Umbilical cord (tissue), 2 donors: ENCODE results near the gene PEA15. TPM values are rescaled to one million over a fixed set of nuclear protein-coding genes. Genes with fewer than 3 reads are reported as not detected.

Experiments
- DNase-seq: peaks from one replicate; pipeline ENCODE4 v3.0.0-alpha.2; 2015; ENCODE audit warnings: low spot score
- total RNA-seq: library from RNA; depleted of rRNA; stranded (reverse); fragments of >200 nt; gene quantifications from one replicate; pipeline ENCODE4 v1.2.3, GENCODE V29; 2014; ENCODE audit warnings: low replicate concordance; ENCODE audit not compliant: insufficient read depth

Gene PEA15
- total RNA-seq, 1 donor from 2014 or later, result 55.6 TPM

DNA sequence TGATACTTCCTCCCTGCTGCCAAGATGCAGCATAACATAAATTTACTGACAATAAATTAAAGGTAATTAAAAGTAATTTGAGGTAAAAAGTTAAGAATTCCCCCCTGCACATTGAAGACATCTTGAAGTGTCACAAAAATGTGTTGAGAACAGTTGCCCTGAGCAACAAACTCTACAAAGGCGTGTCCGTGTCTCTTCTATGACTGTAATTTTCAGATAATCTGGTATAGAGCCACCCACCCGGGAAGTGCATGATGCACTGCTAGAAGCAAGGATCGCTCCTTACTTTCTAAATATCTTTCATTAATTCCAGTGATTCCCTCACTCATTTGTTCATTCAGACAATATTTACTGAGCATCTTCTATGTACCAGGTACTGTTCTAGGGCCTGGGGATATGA lies 25.8 kb upstream of the PEA15 start:
- no peak for DNase-seq

GRCh38 chr1:160186246-160186645 lies 18.9 kb upstream of the PEA15 start:
- no peak for DNase-seq

DNA sequence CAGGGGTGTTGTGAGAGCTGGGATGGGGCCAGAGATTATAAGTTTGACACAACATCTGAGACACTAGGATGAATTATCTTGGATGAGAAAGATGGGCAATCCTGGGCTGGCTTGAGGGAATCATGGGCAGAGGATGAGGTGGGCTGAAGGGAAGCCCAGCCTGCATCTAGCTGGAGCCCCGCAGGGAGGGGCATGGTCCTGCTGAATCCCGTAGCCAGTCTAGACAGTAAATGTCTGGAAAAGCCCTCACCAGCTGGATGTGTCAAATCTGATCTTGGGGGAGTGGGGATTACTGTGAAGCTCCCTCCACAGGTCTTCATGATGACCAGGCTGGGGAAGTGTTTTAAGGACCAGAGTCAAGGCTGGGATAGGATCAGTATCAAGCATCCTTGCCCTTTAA lies 18.5 kb upstream of the PEA15 start:
- DNase-seq, result no peak

DNA sequence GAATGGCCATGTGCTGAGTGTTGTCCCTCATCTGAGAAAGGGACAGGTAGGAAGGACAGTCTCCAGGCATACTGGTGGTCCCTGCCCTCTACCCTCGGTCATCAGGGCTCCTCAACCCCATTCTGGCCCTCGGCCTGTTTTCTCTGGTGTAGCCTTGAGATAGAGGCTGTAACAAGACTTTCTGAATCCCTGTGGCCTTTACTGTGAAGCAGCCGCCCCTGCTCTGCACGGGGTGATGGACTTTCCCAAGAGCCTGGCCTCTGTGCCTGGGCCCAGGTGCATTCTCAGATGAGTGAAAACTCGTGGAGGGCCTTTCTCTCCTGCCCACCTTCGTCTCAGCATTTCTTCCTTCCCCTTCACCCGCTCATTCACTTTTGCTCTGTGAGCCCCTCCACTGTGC lies 17.8 kb upstream of the PEA15 start:
- no peak for DNase-seq

GRCh38 chr1:160188341-160188740 lies 16.8 kb upstream of the PEA15 start:
- DNase-seq, result no peak

- DNase-seq, result peak; percentile 64
Observed at GRCh38 chr1:160189649-160190625, 15.2 kb upstream of the PEA15 start, which contains the start of gene CASQ1. TSS of gene CASQ1 (plus strand) at chr1:160190575. CDS start at chr1:160190752, 177 bp downstream.

DNA sequence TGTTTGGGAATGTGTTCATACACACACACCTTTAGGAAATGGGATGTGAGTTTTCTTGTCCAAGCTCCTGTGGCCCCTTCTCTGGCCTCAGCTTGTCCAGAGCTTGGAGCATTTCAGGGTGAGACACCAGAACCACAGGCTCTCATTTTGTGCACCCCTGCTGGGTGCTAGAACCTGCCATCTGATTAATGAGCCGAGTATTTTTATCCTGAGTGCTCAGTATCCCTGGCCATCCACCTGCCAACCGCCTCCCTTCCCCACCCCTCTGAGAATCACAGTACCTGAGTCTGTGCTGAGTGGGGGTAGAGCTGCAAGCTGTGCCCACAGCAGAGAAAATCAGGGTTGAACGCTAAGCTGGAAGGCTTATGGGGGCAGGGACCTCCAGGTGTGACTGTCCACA lies 13.4 kb upstream of the PEA15 start:
- DNase-seq, result no peak

DNA sequence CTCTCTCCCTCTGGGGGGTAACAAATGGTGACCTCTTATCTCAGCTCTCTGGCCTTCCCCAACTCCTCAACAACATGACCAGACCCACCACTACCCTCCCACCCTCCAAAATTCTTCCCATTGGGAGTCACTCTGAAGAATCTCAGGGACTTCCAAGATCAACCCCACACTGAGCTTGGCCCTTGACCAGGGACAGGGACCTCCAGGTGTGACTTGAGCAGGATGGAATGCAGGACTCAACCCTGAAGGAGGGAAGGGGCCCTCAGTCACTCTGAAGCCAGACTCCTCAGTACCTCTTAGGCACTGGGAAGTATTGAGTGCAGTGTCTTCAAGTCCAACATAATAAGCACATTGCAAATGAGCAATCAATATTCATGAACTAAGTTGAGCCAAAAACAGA lies 12.9 kb upstream of the PEA15 start:
- no peak for DNase-seq

DNA sequence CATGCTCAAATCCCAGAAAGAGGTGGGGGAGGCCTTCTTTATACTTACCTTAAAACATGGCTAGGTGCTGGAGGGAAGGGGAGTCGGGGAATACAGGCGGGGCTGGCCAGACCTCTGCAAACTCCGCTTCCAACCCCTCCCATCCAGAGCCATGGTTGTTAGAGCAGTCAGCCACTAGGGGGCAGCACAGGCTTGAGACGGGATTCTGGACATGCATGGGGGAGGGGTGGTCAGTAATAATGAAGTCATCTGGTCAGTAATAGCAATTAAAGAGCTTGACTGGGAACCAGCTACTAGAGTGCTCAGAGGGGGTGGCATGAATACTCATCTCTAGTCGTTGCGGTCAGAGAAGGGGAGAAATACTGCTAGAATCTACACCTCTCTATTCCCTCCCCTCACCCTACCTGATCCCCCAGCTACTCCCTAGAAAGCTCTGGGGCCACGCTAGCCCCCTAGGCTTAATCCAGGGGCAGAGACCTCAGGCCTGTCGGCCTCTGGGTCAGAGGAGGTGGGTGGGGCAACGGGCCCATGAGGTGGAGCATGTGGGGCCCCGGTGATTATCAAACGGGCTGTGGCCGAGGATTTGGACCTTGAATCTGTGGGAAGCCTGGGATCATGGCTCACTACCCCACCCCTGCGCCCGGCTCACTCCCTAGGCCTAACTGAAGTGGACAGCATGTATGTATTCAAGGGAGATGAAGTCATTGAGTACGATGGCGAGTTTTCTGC lies 11.9 kb upstream of the PEA15 start:
- peak; percentile 86 for DNase-seq

DNA sequence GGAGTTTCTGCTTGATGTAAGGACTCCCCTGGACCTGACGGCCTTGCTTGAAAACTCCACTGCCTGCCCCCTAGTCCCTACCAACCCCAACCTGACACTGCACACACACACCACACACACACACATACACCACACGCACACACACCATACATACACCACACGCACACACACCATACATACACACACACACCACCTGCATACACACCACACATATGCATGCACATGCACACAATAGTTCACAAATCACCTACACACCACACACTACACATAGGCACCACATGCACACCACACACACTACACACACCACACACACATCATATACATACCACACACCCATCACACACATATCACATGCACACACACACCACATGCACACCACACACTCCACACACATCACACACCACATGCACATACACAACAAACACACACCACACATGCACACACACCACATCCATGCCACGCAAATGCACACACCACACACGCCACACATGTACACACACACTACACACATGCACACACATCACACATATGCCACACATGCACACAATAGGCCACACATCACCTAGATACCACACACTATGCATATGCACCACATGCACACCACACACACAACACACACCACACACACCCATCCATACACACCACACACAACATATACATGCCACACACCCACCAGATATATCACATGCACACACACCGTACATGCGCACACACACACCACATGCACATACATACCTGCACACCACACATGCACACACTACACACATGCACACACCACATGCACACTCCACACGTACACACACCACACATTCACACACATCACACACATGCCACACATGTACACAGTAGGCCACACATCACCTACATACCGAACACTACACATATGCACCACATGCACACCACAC lies 11.1 kb upstream of the PEA15 start:
- DNase-seq, result no peak

DNA sequence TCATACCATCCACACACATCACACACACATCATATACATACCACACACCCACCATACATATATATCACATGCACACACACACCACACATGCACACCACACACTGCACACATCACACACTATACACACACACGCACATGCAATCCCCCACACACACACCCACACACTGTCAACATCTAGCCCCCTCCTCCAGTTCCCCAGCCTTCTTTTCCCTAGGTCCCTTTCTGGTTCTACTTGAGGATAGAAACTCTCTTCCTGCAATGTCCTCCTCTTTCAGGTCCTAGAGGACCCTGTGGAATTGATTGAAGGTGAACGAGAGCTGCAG lies 10.5 kb upstream of the PEA15 start:
- no peak for DNase-seq

DNA sequence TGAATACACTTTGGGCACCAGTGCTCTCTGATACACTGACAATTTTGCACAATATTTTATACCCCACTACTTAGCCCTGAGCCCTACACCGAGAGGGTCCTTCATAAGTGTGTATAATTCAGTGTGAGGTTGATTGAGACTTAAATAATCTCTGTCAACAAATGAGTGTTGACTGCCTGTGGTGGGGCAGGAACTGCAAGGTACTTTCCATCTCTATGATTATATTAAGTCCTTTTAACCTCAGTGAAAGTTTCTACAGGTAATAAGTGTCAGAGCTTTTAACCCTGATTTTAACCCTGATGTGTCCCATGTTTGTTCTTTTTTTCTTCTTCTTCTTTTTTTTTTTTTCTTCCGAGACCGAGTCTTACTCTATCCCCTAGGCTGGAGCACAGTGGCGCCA lies 9.0 kb upstream of the PEA15 start:
- DNase-seq, result no peak

DNA sequence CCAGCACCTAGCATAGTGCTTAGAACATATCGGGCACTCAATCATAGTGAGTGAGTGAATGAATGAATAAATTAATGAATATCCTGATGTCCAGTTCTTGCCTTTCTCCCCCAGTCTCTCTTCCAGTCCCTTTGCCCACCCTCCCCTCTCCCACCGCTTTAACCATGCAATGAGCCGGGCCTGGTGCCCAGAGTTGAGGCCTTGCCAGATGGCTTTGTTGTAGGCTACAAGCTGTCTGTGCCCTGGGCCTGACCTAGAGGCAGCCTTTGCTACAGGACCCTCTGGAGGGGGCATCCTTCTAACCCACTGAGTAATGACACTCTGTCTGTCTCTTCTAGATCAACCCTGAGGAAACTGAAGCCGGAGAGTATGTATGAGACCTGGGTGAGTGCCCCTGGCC lies 8.0 kb upstream of the PEA15 start:
- no peak for DNase-seq

GRCh38 chr1:160200786-160201185 lies 4.4 kb upstream of the PEA15 start:
- no peak for DNase-seq

- peak; percentile 43 for DNase-seq
Observed at GRCh38 chr1:160204526-160205241, 500 bp upstream of the PEA15 start.

DNA sequence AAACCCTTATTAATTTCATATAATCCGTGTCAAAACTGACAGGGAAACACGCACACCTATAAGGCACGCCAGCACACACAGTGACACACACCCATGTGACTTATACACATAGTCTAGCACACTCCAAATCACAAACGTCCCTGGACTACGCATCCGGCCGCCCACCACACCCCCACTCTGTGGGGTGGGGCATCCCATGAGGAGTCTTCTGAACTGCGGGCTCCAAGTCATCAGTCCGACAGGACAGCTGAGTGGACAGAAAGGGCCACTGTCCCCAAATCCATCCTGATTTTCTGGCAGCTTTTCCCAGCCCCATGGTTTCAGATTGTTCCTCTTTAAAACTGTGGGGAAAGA lies 829 bp downstream of the PEA15 start:
- peak; percentile 52 for DNase-seq

- DNase-seq, result peak; percentile 79
Observed at GRCh38 chr1:160206421-160207117, 1.4 kb downstream of the PEA15 start.

DNA sequence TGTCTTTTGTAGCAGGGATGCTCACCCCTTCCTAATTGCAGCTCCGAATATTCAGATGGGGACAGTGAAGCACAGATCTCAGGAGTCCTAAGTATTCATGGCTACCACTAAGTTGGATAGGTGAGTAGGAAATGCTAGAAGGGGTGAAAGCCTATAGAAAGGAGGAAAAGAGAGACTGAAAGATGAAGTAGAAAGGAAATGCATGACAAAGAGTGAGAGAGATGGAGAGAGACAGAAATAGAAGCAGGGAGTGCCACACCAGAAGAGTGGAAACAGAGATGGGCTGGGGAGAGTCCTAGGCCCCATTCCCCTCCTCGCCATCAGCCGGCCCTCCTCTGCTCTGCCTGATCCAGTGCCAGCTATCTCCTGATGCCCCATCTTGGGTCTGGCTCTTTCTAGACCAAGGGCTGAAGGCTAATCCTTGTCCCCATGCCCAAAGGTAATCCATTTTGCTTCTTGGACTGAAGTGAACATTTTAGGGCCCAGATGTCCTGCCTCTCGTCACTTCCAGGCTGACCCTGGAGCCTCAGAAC lies 2.0 kb downstream of the PEA15 start:
- DNase-seq, result no peak

- peak; percentile 69 for DNase-seq
Observed at GRCh38 chr1:160207771-160208556, 2.8 kb downstream of the PEA15 start.
